ENCODE results near the gene YTHDF1. TPM values are rescaled to one million over a fixed set of nuclear protein-coding genes. Genes with fewer than 3 reads are reported as not detected.
A peak's percentile ranks its signal among the peaks of the same experiment; 100 is the strongest.
"Not testable (repeated sequence)": the region's sequence is repeated elsewhere in the genome, so short reads cannot be mapped to it uniquely, and the experiment has no call there.

YTHDF1 gene
- total RNA-seq, 1 donor from 2014 or later, result 59.0 TPM

GRCh38 chr20:63225082-63225454, 9.1 kb upstream of the YTHDF1 start:
- H3K27me3 Mint-ChIP-seq (ENCODE audit: low read depth), result peaks cover 15% of the 10 kb centered on the region
- H3K4me1 Mint-ChIP-seq, result peaks cover 24% of the 10 kb centered on the region
- no peak for DNase-seq (ENCODE audit: low read depth, low spot score)
- no peaks in the 10 kb centered on the region for H3K9me3 Mint-ChIP-seq
- no peak for TF ChIP-seq CTCF (conservative IDR thresholded peaks at IDR 0.05)
- H3K4me3 Mint-ChIP-seq, result no peak overlapping the region
- no peaks in the 10 kb centered on the region for H3K36me3 Mint-ChIP-seq (ENCODE audit: low read depth)
- no peak overlapping the region for H3K27ac Mint-ChIP-seq (ENCODE audit: unreplicated experiment)

- Mint-ChIP-seq H3K36me3 (ENCODE audit: low read depth) (no peaks in the 10 kb centered on the region), H3K27ac (ENCODE audit: unreplicated experiment) (no peak overlapping the region), H3K9me3 (no peaks in the 10 kb centered on the region), H3K4me3 (no peak overlapping the region), H3K27me3 (ENCODE audit: low read depth) (peaks cover 17% of the 10 kb centered on the region), H3K4me1 (peaks cover 19% of the 10 kb centered on the region)
- TF ChIP-seq CTCF (conservative IDR thresholded peaks at IDR 0.05), result peak; percentile 29
- no peak for DNase-seq (ENCODE audit: low read depth, low spot score)
These were observed 8.6 kb upstream of the YTHDF1 start for GRCh38 chr20:63224412-63225081.

GRCh38 chr20:63223826-63224207, 7.9 kb upstream of the YTHDF1 start:
- no peak for TF ChIP-seq CTCF (conservative IDR thresholded peaks at IDR 0.05)
- no peaks in the 10 kb centered on the region for H3K9me3 Mint-ChIP-seq
- no peak overlapping the region for H3K4me3 Mint-ChIP-seq
- no peak overlapping the region for H3K27ac Mint-ChIP-seq (ENCODE audit: unreplicated experiment)
- DNase-seq (ENCODE audit: low read depth, low spot score), result no peak
- H3K36me3 Mint-ChIP-seq (ENCODE audit: low read depth), result no peaks in the 10 kb centered on the region
- peaks cover 17% of the 10 kb centered on the region for H3K27me3 Mint-ChIP-seq (ENCODE audit: low read depth)
- peaks cover 12% of the 10 kb centered on the region for H3K4me1 Mint-ChIP-seq

- Mint-ChIP-seq H3K27me3 (ENCODE audit: low read depth) (peaks cover 17% of the 10 kb centered on the region), H3K4me3 (no peak overlapping the region), H3K9me3 (no peaks in the 10 kb centered on the region), H3K36me3 (ENCODE audit: low read depth) (no peaks in the 10 kb centered on the region), H3K4me1 (peaks cover 10% of the 10 kb centered on the region), H3K27ac (ENCODE audit: unreplicated experiment) (no peak overlapping the region)
- peak; percentile 86 for TF ChIP-seq CTCF (conservative IDR thresholded peaks at IDR 0.05)
- peak; percentile 56 for DNase-seq (ENCODE audit: low read depth, low spot score)
These were observed 7.3 kb upstream of the YTHDF1 start for GRCh38 chr20:63223121-63223825.

- no peak for TF ChIP-seq CTCF (conservative IDR thresholded peaks at IDR 0.05)
- H3K9me3 Mint-ChIP-seq, result no peaks in the 10 kb centered on the region
- peaks cover 10% of the 10 kb centered on the region for H3K4me1 Mint-ChIP-seq
- no peak for DNase-seq (ENCODE audit: low read depth, low spot score)
- no peaks in the 10 kb centered on the region for H3K36me3 Mint-ChIP-seq (ENCODE audit: low read depth)
- no peak overlapping the region for H3K4me3 Mint-ChIP-seq
- peaks cover 17% of the 10 kb centered on the region for H3K27me3 Mint-ChIP-seq (ENCODE audit: low read depth)
- no peak overlapping the region for H3K27ac Mint-ChIP-seq (ENCODE audit: unreplicated experiment)
These were observed 6.6 kb upstream of the YTHDF1 start for GRCh38 chr20:63222541-63222940.

GRCh38 chr20:63221400-63222053, 5.6 kb upstream of the YTHDF1 start:
- H3K9me3 Mint-ChIP-seq; H3K36me3 Mint-ChIP-seq (ENCODE audit: low read depth); H3K27ac Mint-ChIP-seq (ENCODE audit: unreplicated experiment); H3K4me3 Mint-ChIP-seq; DNase-seq (ENCODE audit: low read depth, low spot score): not testable (repeated sequence)
- peaks cover 16% of the 10 kb centered on the region for H3K4me1 Mint-ChIP-seq
- H3K27me3 Mint-ChIP-seq (ENCODE audit: low read depth), result peaks cover 17% of the 10 kb centered on the region

All from neural crest cell (in vitro differentiated cells).